NCI-H69 (cell line): Measurements from ENCODE around the gene POLD2.
A peak's percentile ranks its signal among the peaks of the same experiment; 100 is the strongest.

Experiments
- DNase-seq: peaks from one replicate; lab custom pipeline; 2025; lab: John Stamatoyannopoulos, UW

Gene POLD2

GRCh38 chr7:44101966-44102845 lies 21.1 kb downstream of the POLD2 start:
- no peak for DNase-seq

GRCh38 chr7:44101303-44101965 lies 21.9 kb downstream of the POLD2 start:
- no peak for DNase-seq

- DNase-seq, result no peak
These were observed 22.7 kb downstream of the POLD2 start for GRCh38 chr7:44100458-44101302.

- DNase-seq, result no peak
These were observed 23.7 kb downstream of the POLD2 start for GRCh38 chr7:44099669-44100068.

- DNase-seq, result no peak
These were observed 25.0 kb downstream of the POLD2 start for GRCh38 chr7:44098092-44099068.

- no peak for DNase-seq
These were observed 26.1 kb downstream of the POLD2 start for GRCh38 chr7:44097064-44097932.

GRCh38 chr7:44096326-44096881 lies 26.9 kb downstream of the POLD2 start:
- DNase-seq, result no peak

- no peak for DNase-seq
These were observed 27.6 kb downstream of the POLD2 start for GRCh38 chr7:44095781-44096180.

- no peak for DNase-seq
These were observed 28.3 kb downstream of the POLD2 start for GRCh38 chr7:44094883-44095592.

- no peak for DNase-seq
These were observed 29.0 kb downstream of the POLD2 start for GRCh38 chr7:44094365-44094764.

- DNase-seq, result no peak
These were observed 30.2 kb downstream of the POLD2 start for GRCh38 chr7:44093102-44093641.

- DNase-seq, result no peak
These were observed 35.2 kb downstream of the POLD2 start for GRCh38 chr7:44087911-44088838.

GRCh38 chr7:44086627-44087026 lies 36.7 kb downstream of the POLD2 start:
- no peak for DNase-seq

- DNase-seq, result no peak
These were observed 37.8 kb downstream of the POLD2 start for GRCh38 chr7:44085546-44085945.

- no peak for DNase-seq
These were observed 38.6 kb downstream of the POLD2 start for GRCh38 chr7:44084701-44085100.

GRCh38 chr7:44083796-44084195 lies 39.6 kb downstream of the POLD2 start:
- DNase-seq, result no peak

- DNase-seq, result peak; percentile 100
These were observed 40.7 kb downstream of the POLD2 start for GRCh38 chr7:44082541-44083207.
